Testis (tissue), 3 donors: ENCODE results near the gene TMEM62. TPM values are rescaled to one million over a fixed set of nuclear protein-coding genes. Genes with fewer than 3 reads are reported as not detected.

Source experiments
- DNase-seq: peaks from one replicate; pipeline ENCODE4 v3.0.0-alpha.2; 2019
- H3K27ac ChIP-seq, 2 donors: fragments of 200-600 bp; sonication (generic); one replicate each; pipeline ENCODE4 v1.5.1; 2019
- H3K27me3 ChIP-seq: fragments of 200-600 bp; sonication (generic); one replicate; pipeline ENCODE4 v1.5.1; 2019
- H3K36me3 ChIP-seq: fragments of 200-600 bp; sonication (generic); one replicate; pipeline ENCODE4 v1.5.1; 2017; ENCODE audit warnings: low read depth; ENCODE audit errors: missing control alignments
- H3K4me1 ChIP-seq: fragments of 200-600 bp; sonication (generic); one replicate; pipeline ENCODE4 v1.5.1; 2019
- H3K4me3 ChIP-seq, 2 donors: fragments of 200-600 bp; sonication (generic); one replicate each; pipeline ENCODE4 v1.5.1; 2017 to 2019
- H3K9me3 ChIP-seq: fragments of 200-600 bp; sonication (generic); one replicate; pipeline ENCODE4 v1.5.1; 2017
- CTCF ChIP-seq, 3 experiments: fragments of 450-650 bp in 2 of 3; fragments of 200-600 bp in 1 of 3; sonication (generic) in 1 of 3; IDR thresholded peaks; one replicate each; pipeline ENCODE4 v1.5.1; 2016 to 2019; ENCODE audit warnings: antibody characterized with exemption in 3 of 3, mild to moderate bottlenecking in 2 of 3, moderate library complexity in 1 of 3
- POLR2A ChIP-seq: fragments of 450-650 bp; IDR thresholded peaks from one replicate; pipeline ENCODE4 v1.6.1; 2017; ENCODE audit warnings: antibody characterized with exemption, mild to moderate bottlenecking, moderate library complexity
- WGBS, 2 donors: methylation state at CpG; one replicate each; pipeline ENCODE4 v1.1.5; 2018; 5-methylcytosine and 5-hydroxymethylcytosine counted together
- intact Hi-C: fragments of 100-400 bp; cut with DNase I; formaldehyde crosslinking; loops from one replicate; pipeline ENCODE4 v1.15.1; 2023; ENCODE audit warnings: low total_unique reads
- polyA plus RNA-seq: library from polyadenylated mRNA; stranded (reverse); fragments of 350-450 nt; fragmentation: Illumina TruSeq; extraction: RNeasy Lipid Tissue Mini Kit (QIAGEN cat#74804); gene quantifications from one replicate; pipeline ENCODE4 v1.2.3, GENCODE V29; 2014; ENCODE audit warnings: low read depth, low replicate concordance; ENCODE audit not compliant: insufficient read depth
- total RNA-seq, 2 donors: library from RNA; depleted of rRNA; stranded (reverse); fragments of >200 nt; gene quantifications; one replicate each; pipeline ENCODE4 v1.2.3, GENCODE V29; 2016

Gene TMEM62
- total and polyA plus RNA-seq, 3 donors from 2014 or later, result 8.3 to 29.0 (median 22.8) TPM

GRCh38 chr15:43214169-43214568 is 80.8 kb downstream of the TMEM62 start:
- intact Hi-C loops, result no loop called here
- no peaks in the 10 kb centered on the region for H3K27me3 ChIP-seq
- DNase-seq, result no peak
- H3K36me3 ChIP-seq, result no peaks in the 10 kb centered on the region
- 82 to 83% methylated on average over 6 to 8 of the region's 8 CpGs for WGBS, 2 donors
- no peaks in the 10 kb centered on the region for H3K4me1 ChIP-seq
- no peak for TF ChIP-seq CTCF (IDR thresholded peaks at IDR 0.05)
- no peak for TF ChIP-seq POLR2A
- no peaks in the 10 kb centered on the region for H3K9me3 ChIP-seq
- H3K27ac ChIP-seq, result no peak overlapping the region
- no peak overlapping the region for H3K4me3 ChIP-seq

GRCh38 chr15:43214592-43215295 is 81.4 kb downstream of the TMEM62 start:
- Histone ChIP-seq H3K36me3 (no peaks in the 10 kb centered on the region), H3K27ac (no peak overlapping the region), H3K9me3 (no peaks in the 10 kb centered on the region), H3K4me3 (no peak overlapping the region), H3K27me3 (no peaks in the 10 kb centered on the region), H3K4me1 (no peaks in the 10 kb centered on the region)
- TF ChIP-seq CTCF (IDR thresholded peaks at IDR 0.05), result no peak
- no peak for TF ChIP-seq POLR2A
- intact Hi-C loops, result no loop called here
- 83 to 91% methylated on average over 4 to 6 of the region's 6 CpGs for WGBS, 2 donors
- DNase-seq, result no peak

- 88 to 98% methylated on average over 7 of the region's 7 CpGs for WGBS, 2 donors
- Histone ChIP-seq H3K4me1 (no peaks in the 10 kb centered on the region), H3K9me3 (no peaks in the 10 kb centered on the region), H3K27me3 (no peaks in the 10 kb centered on the region), H3K4me3 (no peak overlapping the region), H3K36me3 (no peaks in the 10 kb centered on the region), H3K27ac (no peak overlapping the region)
- no peak for TF ChIP-seq POLR2A
- intact Hi-C loops, result no loop called here
- no peak for DNase-seq
Observed at GRCh38 chr15:43215961-43216360, 82.6 kb downstream of the TMEM62 start.

- DNase-seq, result no peak
- H3K27ac ChIP-seq, result no peak overlapping the region
- intact Hi-C loops, result no loop called here
- no peak overlapping the region for H3K4me3 ChIP-seq
- H3K4me1 ChIP-seq, result no peaks in the 10 kb centered on the region
- TF ChIP-seq POLR2A, result no peak
- no peak for TF ChIP-seq CTCF (IDR thresholded peaks at IDR 0.05)
- no peaks in the 10 kb centered on the region for H3K27me3 ChIP-seq
- H3K9me3 ChIP-seq, result no peaks in the 10 kb centered on the region
- H3K36me3 ChIP-seq, result no peaks in the 10 kb centered on the region
- WGBS, 2 donors, result 59 to 71% methylated on average over 13 of the region's 13 CpGs
Observed at GRCh38 chr15:43218908-43219706, 85.7 kb downstream of the TMEM62 start.

- H3K4me1 ChIP-seq, result no peaks in the 10 kb centered on the region
- no peak for TF ChIP-seq CTCF (IDR thresholded peaks at IDR 0.05)
- no peak for TF ChIP-seq POLR2A
- no peak overlapping the region for H3K27ac ChIP-seq
- no peak for DNase-seq
- H3K36me3 ChIP-seq, result no peaks in the 10 kb centered on the region
- intact Hi-C loops, result no loop called here
- no peaks in the 10 kb centered on the region for H3K27me3 ChIP-seq
- WGBS, 2 donors, result 80 to 81% methylated on average over 16 of the region's 16 CpGs
- H3K4me3 ChIP-seq, result no peak overlapping the region
- H3K9me3 ChIP-seq, result no peaks in the 10 kb centered on the region
Observed at GRCh38 chr15:43219929-43220928, 86.8 kb downstream of the TMEM62 start.
